Right atrium auricular region (tissue), 2 donors: ENCODE results near the gene MCF2L. TPM values are rescaled to one million over a fixed set of nuclear protein-coding genes. Genes with fewer than 3 reads are reported as not detected.
"Not testable (repeated sequence)": the region's sequence is repeated elsewhere in the genome, so short reads cannot be mapped to it uniquely, and the experiment has no call there.

ENCODE experiments used
- DNase-seq: peaks from one replicate; pipeline ENCODE4 v3.0.0-alpha.2; 2019; ENCODE audit warnings: low spot score
- H3K27ac ChIP-seq, 2 donors: fragments of 200-600 bp; sonication (generic); 1 replicate in 1 of 2; 2 replicates in 1 of 2; pipeline ENCODE4 v1.5.1; 2016 to 2019
- H3K27me3 ChIP-seq, 2 donors: fragments of 200-600 bp; sonication (generic); one replicate each; pipeline versions ENCODE4 v1.5.1 to v1.6.0; 2017 to 2019
- H3K36me3 ChIP-seq: fragments of 200-600 bp; sonication (generic); one replicate; pipeline ENCODE4 v1.5.1; 2016
- H3K4me1 ChIP-seq, 2 donors: fragments of 200-600 bp; sonication (generic); one replicate each; pipeline versions ENCODE4 v1.5.1 to v1.6.0; 2017 to 2019
- H3K4me3 ChIP-seq, 2 donors: fragments of 200-600 bp; sonication (generic); 1 replicate in 1 of 2; 2 replicates in 1 of 2; pipeline ENCODE4 v1.5.1; 2017 to 2019; ENCODE audit warnings: mild to moderate bottlenecking in 1 of 2, moderate library complexity in 1 of 2
- H3K9me3 ChIP-seq, 2 donors: fragments of 200-600 bp; sonication (generic); one replicate each; pipeline ENCODE4 v1.5.1; 2019
- CTCF ChIP-seq, 2 donors: fragments of 200-600 bp; sonication (generic); IDR thresholded peaks; one replicate each; pipeline ENCODE4 v1.5.1; 2019; ENCODE audit warnings: antibody characterized with exemption in 2 of 2
- total RNA-seq, 2 donors: library from RNA; depleted of rRNA; stranded (reverse); fragments of >200 nt; gene quantifications; one replicate each; pipeline ENCODE4 v1.1.0, GENCODE V29; 2016

MCF2L gene
- total RNA-seq, 2 donors from 2014 or later: 17.1 to 21.6 TPM

- no peak for DNase-seq
- Histone ChIP-seq H3K4me3 (no peak overlapping the region), H3K36me3 (no peaks in the 10 kb centered on the region), H3K27ac (no peak overlapping the region), H3K4me1 (no peaks in the 10 kb centered on the region), H3K27me3 (no peaks in the 10 kb centered on the region), H3K9me3 (no peaks in the 10 kb centered on the region)
- TF ChIP-seq CTCF (IDR thresholded peaks at IDR 0.05): no peak
Observed at GRCh38 chr13:113103646-113104045, 134.6 kb downstream of the MCF2L start.

- H3K27me3 ChIP-seq: peaks cover 0 to 10% of the 10 kb centered on the region in 2 donors
- H3K27ac ChIP-seq: no peak within 1 kb of the TSS
- no peaks in the 10 kb centered on the region for H3K36me3 ChIP-seq
- DNase-seq: no peak
- no peaks in the 10 kb centered on the region for H3K9me3 ChIP-seq
- no peak for TF ChIP-seq CTCF (IDR thresholded peaks at IDR 0.05)
- H3K4me3 ChIP-seq: no peak within 1 kb of the TSS
- peaks cover 0 to 9% of the 10 kb centered on the region in 2 donors for H3K4me1 ChIP-seq
Observed at GRCh38 chr13:113105032-113105920, 136.3 kb downstream of the MCF2L start, which contains the start of gene F7. Gene F7, plus strand, starts transcription at chr13:113105791. Its CDS starts 51 bp downstream, at chr13:113105842.

GRCh38 chr13:113105921-113106452, 137.0 kb downstream of the MCF2L start:
- no peak for TF ChIP-seq CTCF (IDR thresholded peaks at IDR 0.05)
- no peak overlapping the region for H3K27ac ChIP-seq
- no peak for DNase-seq
- peaks cover 0 to 12% of the 10 kb centered on the region in 2 donors for H3K27me3 ChIP-seq
- peaks cover 0 to 16% of the 10 kb centered on the region in 2 donors for H3K4me1 ChIP-seq
- H3K9me3 ChIP-seq: no peaks in the 10 kb centered on the region
- no peaks in the 10 kb centered on the region for H3K36me3 ChIP-seq
- no peak overlapping the region for H3K4me3 ChIP-seq

- no peak overlapping the region for H3K4me3 ChIP-seq
- H3K36me3 ChIP-seq: no peaks in the 10 kb centered on the region
- no peaks in the 10 kb centered on the region for H3K9me3 ChIP-seq
- H3K27ac ChIP-seq: no peak overlapping the region
- H3K4me1 ChIP-seq: peaks cover 0 to 17% of the 10 kb centered on the region in 2 donors
- no peak for DNase-seq
- TF ChIP-seq CTCF (IDR thresholded peaks at IDR 0.05): no peak
- H3K27me3 ChIP-seq: peaks cover 0 to 12% of the 10 kb centered on the region in 2 donors
Observed at GRCh38 chr13:113106711-113107351, 137.8 kb downstream of the MCF2L start.

GRCh38 chr13:113108521-113108920, 139.5 kb downstream of the MCF2L start:
- not testable (repeated sequence) for H3K9me3 ChIP-seq, H3K36me3 ChIP-seq, H3K4me3 ChIP-seq, DNase-seq, H3K27ac ChIP-seq
- peaks cover 0 to 12% of the 10 kb centered on the region in 2 donors for H3K27me3 ChIP-seq
- peaks cover 0 to 17% of the 10 kb centered on the region in 2 donors for H3K4me1 ChIP-seq
